KOPT-K1 (cell line): ENCODE results near the gene FCHO1.

Experiments used
- H3K27ac ChIP-seq: fragments of 200-600 bp; sonication (generic); 2 replicates; pipeline ENCODE4 v1.5.1; 2016; ENCODE audit warnings: antibody characterized with exemption, mild to moderate bottlenecking, low read depth, low read length; ENCODE audit not compliant: poor library complexity, severe bottlenecking
- H3K36me3 ChIP-seq: fragments of 200-600 bp; sonication (generic); 2 replicates; pipeline ENCODE4 v1.5.1; 2017; ENCODE audit warnings: antibody characterized with exemption, mild to moderate bottlenecking, low read length, moderate library complexity; ENCODE audit not compliant: insufficient read depth
- H3K9me3 ChIP-seq: fragments of 200-600 bp; sonication (generic); 2 replicates; pipeline ENCODE4 v1.5.1; 2017; ENCODE audit warnings: antibody characterized with exemption, low read length, mild to moderate bottlenecking; ENCODE audit not compliant: insufficient read depth, poor library complexity, severe bottlenecking

The FCHO1 gene

GRCh38 chr19:17751103-17751911 lies at the start of gene FCHO1:
Gene FCHO1 (plus strand): TSS chr19:17751477. CDS start chr19:17755165, 3,688 bp downstream.
- Histone ChIP-seq H3K27ac (peak within 1 kb of the TSS; percentile 92), H3K9me3 (no peaks in the 10 kb centered on the region), H3K36me3 (peaks cover 25% of the 10 kb centered on the region)

GRCh38 chr19:17703824-17704463 lies 47.3 kb upstream of the FCHO1 start:
- Histone ChIP-seq H3K27ac (no peak overlapping the region), H3K36me3 (no peaks in the 10 kb centered on the region), H3K9me3 (no peaks in the 10 kb centered on the region)

- H3K36me3 ChIP-seq, result no peaks in the 10 kb centered on the region
- H3K9me3 ChIP-seq, result no peaks in the 10 kb centered on the region
- no peak overlapping the region for H3K27ac ChIP-seq
Observed at GRCh38 chr19:17706750-17707181, 44.5 kb upstream of the FCHO1 start.

- H3K9me3 ChIP-seq, result no peaks in the 10 kb centered on the region
- H3K36me3 ChIP-seq, result no peaks in the 10 kb centered on the region
- no peak overlapping the region for H3K27ac ChIP-seq
Observed at GRCh38 chr19:17711851-17712250, 39.4 kb upstream of the FCHO1 start.

- Histone ChIP-seq H3K27ac (no peak overlapping the region), H3K36me3 (peaks cover 2% of the 10 kb centered on the region; the same call in 1 of the 2 replicates), H3K9me3 (no peaks in the 10 kb centered on the region)
Observed at GRCh38 chr19:17716309-17716929, 34.9 kb upstream of the FCHO1 start.

- H3K27ac ChIP-seq, result peak overlapping the region; percentile 56
Observed at GRCh38 chr19:17718550-17718946, 32.7 kb upstream of the FCHO1 start.

GRCh38 chr19:17718947-17719711 lies 32.1 kb upstream of the FCHO1 start, which contains the start of gene MAP1S:
Gene MAP1S (plus strand): TSS chr19:17719480. CDS start chr19:17719503, 23 bp downstream.
- Histone ChIP-seq H3K36me3 (peaks cover 25% of the 10 kb centered on the region), H3K27ac (peak within 1 kb of the TSS; percentile 56), H3K9me3 (no peaks in the 10 kb centered on the region)

More at GRCh38 chr19:17718550-17718946, 32.7 kb upstream of the FCHO1 start:
- Histone ChIP-seq H3K9me3 (no peaks in the 10 kb centered on the region), H3K36me3 (peaks cover 20% of the 10 kb centered on the region)

GRCh38 chr19:17719730-17720400 lies 31.4 kb upstream of the FCHO1 start:
- peak overlapping the region; percentile 56 for H3K27ac ChIP-seq

GRCh38 chr19:17720440-17720839 lies 30.8 kb upstream of the FCHO1 start:
- Histone ChIP-seq H3K27ac (peak overlapping the region; percentile 56), H3K36me3 (peaks cover 39% of the 10 kb centered on the region), H3K9me3 (no peaks in the 10 kb centered on the region)

More at GRCh38 chr19:17719730-17720400, 31.4 kb upstream of the FCHO1 start:
- no peaks in the 10 kb centered on the region for H3K9me3 ChIP-seq
- peaks cover 33% of the 10 kb centered on the region for H3K36me3 ChIP-seq

- no peak overlapping the region for H3K27ac ChIP-seq
- H3K36me3 ChIP-seq, result peaks cover 46% of the 10 kb centered on the region
Observed at GRCh38 chr19:17721111-17721628, 30.1 kb upstream of the FCHO1 start.

GRCh38 chr19:17721821-17722220 lies 29.5 kb upstream of the FCHO1 start:
- H3K36me3 ChIP-seq, result peaks cover 52% of the 10 kb centered on the region
- H3K9me3 ChIP-seq, result no peaks in the 10 kb centered on the region
- H3K27ac ChIP-seq, result no peak overlapping the region

More at GRCh38 chr19:17721111-17721628, 30.1 kb upstream of the FCHO1 start:
- no peaks in the 10 kb centered on the region for H3K9me3 ChIP-seq

- Histone ChIP-seq H3K36me3 (peaks cover 62% of the 10 kb centered on the region), H3K27ac (no peak overlapping the region), H3K9me3 (no peaks in the 10 kb centered on the region)
Observed at GRCh38 chr19:17722655-17723240, 28.5 kb upstream of the FCHO1 start.

GRCh38 chr19:17724655-17725054 lies 26.6 kb upstream of the FCHO1 start:
- peaks cover 81% of the 10 kb centered on the region for H3K36me3 ChIP-seq
- no peak overlapping the region for H3K27ac ChIP-seq
- H3K9me3 ChIP-seq, result no peaks in the 10 kb centered on the region
